ENCODE measurements around the gene NSMCE1.

NSMCE1 gene

GRCh38 chr16:27244363-27244755 is 24.2 kb downstream of the NSMCE1 start (continued):
- TF ChIP-seq, protein P1, sequence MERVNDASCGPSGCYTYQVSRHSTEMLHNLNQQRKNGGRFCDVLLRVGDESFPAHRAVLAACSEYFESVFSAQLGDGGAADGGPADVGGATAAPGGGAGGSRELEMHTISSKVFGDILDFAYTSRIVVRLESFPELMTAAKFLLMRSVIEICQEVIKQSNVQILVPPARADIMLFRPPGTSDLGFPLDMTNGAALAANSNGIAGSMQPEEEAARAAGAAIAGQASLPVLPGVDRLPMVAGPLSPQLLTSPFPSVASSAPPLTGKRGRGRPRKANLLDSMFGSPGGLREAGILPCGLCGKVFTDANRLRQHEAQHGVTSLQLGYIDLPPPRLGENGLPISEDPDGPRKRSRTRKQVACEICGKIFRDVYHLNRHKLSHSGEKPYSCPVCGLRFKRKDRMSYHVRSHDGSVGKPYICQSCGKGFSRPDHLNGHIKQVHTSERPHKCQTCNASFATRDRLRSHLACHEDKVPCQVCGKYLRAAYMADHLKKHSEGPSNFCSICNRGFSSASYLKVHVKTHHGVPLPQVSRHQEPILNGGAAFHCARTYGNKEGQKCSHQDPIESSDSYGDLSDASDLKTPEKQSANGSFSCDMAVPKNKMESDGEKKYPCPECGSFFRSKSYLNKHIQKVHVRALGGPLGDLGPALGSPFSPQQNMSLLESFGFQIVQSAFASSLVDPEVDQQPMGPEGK (CRISPR knock-in tag; IDR thresholded peaks at IDR 0.05; ENCODE audit: borderline replicate concordance): no peak
- TF ChIP-seq ZNF70 (CRISPR knock-in tag; IDR thresholded peaks at IDR 0.05): no peak

DNA sequence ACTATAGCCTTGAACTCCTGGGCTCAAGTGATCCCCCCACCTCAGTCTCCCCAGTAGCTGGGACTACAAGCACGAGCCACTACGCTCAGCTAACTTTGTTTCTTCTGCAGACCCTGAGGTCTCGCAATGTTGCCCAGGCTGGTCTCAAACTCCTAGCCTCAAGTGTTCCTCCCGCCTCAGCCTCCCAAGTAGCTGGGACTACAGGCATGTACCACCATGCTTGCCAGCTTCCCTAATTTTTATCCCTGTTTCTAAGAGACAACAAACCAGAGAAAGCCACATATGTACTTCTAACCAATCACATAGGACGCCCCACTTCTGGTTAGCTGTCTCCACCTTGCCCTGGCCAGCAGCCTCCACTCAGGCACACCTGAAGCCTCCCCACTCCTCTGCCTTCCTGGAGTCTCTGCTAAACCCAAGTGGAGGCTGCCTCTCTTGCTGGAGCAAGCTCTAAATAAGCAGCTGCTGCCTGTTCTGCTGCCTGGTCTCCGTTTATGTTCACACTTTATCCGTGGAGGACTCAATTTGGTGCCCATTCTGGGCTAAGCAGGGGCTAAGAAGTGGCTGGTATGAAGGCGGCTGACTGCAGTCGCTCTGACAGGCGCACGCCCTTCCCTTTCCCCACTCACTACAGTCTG is 24.7 kb downstream of the NSMCE1 start:
- no peak for ATAC-seq

DNA sequence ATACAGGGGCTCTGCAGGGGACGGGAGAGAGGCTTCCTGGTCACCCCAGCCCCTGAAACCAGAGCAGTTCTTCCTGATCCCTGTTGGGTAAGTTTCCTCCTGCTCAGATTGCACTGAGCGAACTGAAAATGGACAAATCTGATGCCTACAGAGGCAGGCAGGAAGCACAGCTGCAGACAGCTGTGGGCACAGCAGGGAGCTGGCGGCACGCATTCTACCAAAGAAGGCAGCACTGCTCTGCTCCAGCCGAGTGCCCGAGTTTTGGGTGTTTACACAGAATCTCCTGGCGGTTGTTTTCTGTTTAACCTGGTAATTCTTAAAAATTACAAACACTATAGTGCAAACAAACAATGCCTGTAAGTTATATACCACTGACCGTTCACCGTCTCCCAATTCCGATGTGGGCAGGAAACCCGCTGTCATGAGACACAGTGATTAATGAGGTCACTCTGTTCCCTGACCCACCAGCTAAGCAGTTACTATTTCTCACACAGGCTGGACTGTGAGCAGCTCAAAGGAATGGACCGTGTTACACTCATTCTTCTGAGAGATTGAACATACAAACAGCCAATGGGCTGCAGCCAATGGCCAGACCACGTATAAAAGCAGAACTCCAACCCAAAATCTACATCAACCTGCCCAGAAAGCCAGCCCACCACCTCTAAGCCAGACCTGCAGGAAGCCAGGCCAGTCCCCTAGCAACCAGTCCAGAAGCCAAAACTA is 25.5 kb downstream of the NSMCE1 start:
- no peak for TF ChIP-seq OSR1 (CRISPR knock-in tag; IDR thresholded peaks at IDR 0.05)
- no peak for TF ChIP-seq CSDC2 (CRISPR knock-in tag; IDR thresholded peaks at IDR 0.05)
- TF ChIP-seq CREB5 (CRISPR knock-in tag; IDR thresholded peaks at IDR 0.05; ENCODE audit: low read depth): no peak
- ATAC-seq: peak; percentile 73

More for the DNA sequence above, 24.7 kb downstream of the NSMCE1 start:
- TF ChIP-seq ZNF565 (CRISPR knock-in tag; conservative IDR thresholded peaks at IDR 0.05; ENCODE audit: low read depth): no peak
- no peak for TF ChIP-seq BACH2 (CRISPR knock-in tag; IDR thresholded peaks at IDR 0.05; ENCODE audit: borderline replicate concordance)
- no peak for TF ChIP-seq TOX (CRISPR knock-in tag; IDR thresholded peaks at IDR 0.05; ENCODE audit: borderline replicate concordance)

GRCh38 chr16:27242398-27242797 is 26.2 kb downstream of the NSMCE1 start:
- no peak for ATAC-seq
- TF ChIP-seq PPARA (CRISPR knock-in tag; IDR thresholded peaks at IDR 0.05; ENCODE audit: borderline replicate concordance) (no peak), GLIS3 (CRISPR knock-in tag; IDR thresholded peaks at IDR 0.05) (no peak), TCF4 (CRISPR knock-in tag; IDR thresholded peaks at IDR 0.05; ENCODE audit: borderline replicate concordance) (no peak), ZNF70 (CRISPR knock-in tag; IDR thresholded peaks at IDR 0.05) (no peak), ARNTL (CRISPR knock-in tag; IDR thresholded peaks at IDR 0.05; ENCODE audit: borderline replicate concordance, low read depth) (no peak), ZFP3 (CRISPR knock-in tag; IDR thresholded peaks at IDR 0.05) (no peak), SNAI2 (CRISPR knock-in tag; IDR thresholded peaks at IDR 0.05) (no peak), BACH2 (CRISPR knock-in tag; IDR thresholded peaks at IDR 0.05; ENCODE audit: borderline replicate concordance) (no peak), ZC3H10 (CRISPR knock-in tag; IDR thresholded peaks at IDR 0.05) (no peak), ZNF565 (CRISPR knock-in tag; conservative IDR thresholded peaks at IDR 0.05; ENCODE audit: low read depth) (no peak), RARB (CRISPR knock-in tag; IDR thresholded peaks at IDR 0.05) (no peak), CSDC2 (CRISPR knock-in tag; IDR thresholded peaks at IDR 0.05) (no peak)
- TF ChIP-seq, protein P2, sequence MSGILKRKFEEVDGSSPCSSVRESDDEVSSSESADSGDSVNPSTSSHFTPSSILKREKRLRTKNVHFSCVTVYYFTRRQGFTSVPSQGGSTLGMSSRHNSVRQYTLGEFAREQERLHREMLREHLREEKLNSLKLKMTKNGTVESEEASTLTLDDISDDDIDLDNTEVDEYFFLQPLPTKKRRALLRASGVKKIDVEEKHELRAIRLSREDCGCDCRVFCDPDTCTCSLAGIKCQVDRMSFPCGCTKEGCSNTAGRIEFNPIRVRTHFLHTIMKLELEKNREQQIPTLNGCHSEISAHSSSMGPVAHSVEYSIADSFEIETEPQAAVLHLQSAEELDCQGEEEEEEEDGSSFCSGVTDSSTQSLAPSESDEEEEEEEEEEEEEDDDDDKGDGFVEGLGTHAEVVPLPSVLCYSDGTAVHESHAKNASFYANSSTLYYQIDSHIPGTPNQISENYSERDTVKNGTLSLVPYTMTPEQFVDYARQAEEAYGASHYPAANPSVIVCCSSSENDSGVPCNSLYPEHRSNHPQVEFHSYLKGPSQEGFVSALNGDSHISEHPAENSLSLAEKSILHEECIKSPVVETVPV (CRISPR knock-in tag; IDR thresholded peaks at IDR 0.05): no peak

- ATAC-seq: no peak
- TF ChIP-seq ZNF8 (CRISPR knock-in tag; IDR thresholded peaks at IDR 0.05) (no peak), ARNTL (CRISPR knock-in tag; IDR thresholded peaks at IDR 0.05; ENCODE audit: borderline replicate concordance, low read depth) (no peak), OSR1 (CRISPR knock-in tag; IDR thresholded peaks at IDR 0.05) (no peak), TOX (CRISPR knock-in tag; IDR thresholded peaks at IDR 0.05; ENCODE audit: borderline replicate concordance) (no peak), PPARA (CRISPR knock-in tag; IDR thresholded peaks at IDR 0.05; ENCODE audit: borderline replicate concordance) (no peak)
- TF ChIP-seq, protein P2 (CRISPR knock-in tag; IDR thresholded peaks at IDR 0.05): no peak
Measured at GRCh38 chr16:27241658-27242057, 26.9 kb downstream of the NSMCE1 start.

All from SK-N-SH treated with all-trans-retinoic acid at 6 μM for 48 hours (cell line).